Skeletal muscle tissue (tissue), 4 donors: ENCODE results near the gene TNFRSF19. TPM values are rescaled to one million over a fixed set of nuclear protein-coding genes. Genes with fewer than 3 reads are reported as not detected.
A peak's percentile ranks its signal among the peaks of the same experiment; 100 is the strongest.

Source experiments
- H3K27ac ChIP-seq: one replicate; pipeline ENCODE4 v1.7.0; 2013; ENCODE audit warnings: mild to moderate bottlenecking, low read depth, low read length, inconsistent platforms
- H3K27me3 ChIP-seq, 3 donors: one replicate each; pipeline ENCODE4 v1.7.0; 2013; ENCODE audit warnings: low read length in 3 of 3; ENCODE audit not compliant: control insufficient read depth in 3 of 3, insufficient read depth in 3 of 3
- H3K36me3 ChIP-seq, 3 donors: one replicate each; pipeline ENCODE4 v1.7.0; 2013; ENCODE audit warnings: low read length in 3 of 3; ENCODE audit not compliant: control insufficient read depth in 3 of 3, insufficient read depth in 3 of 3
- H3K4me1 ChIP-seq, 3 donors: one replicate each; pipeline ENCODE4 v1.7.0; 2013; ENCODE audit warnings: low read length in 3 of 3, mild to moderate bottlenecking in 3 of 3; ENCODE audit not compliant: control insufficient read depth in 3 of 3, insufficient read depth in 3 of 3
- H3K4me3 ChIP-seq, 3 donors: one replicate each; pipeline ENCODE4 v1.7.0; 2013; ENCODE audit warnings: low read length in 3 of 3
- H3K9ac ChIP-seq, 3 donors: one replicate each; pipeline ENCODE4 v1.7.0; 2013; ENCODE audit warnings: low read length in 3 of 3, mild to moderate bottlenecking in 3 of 3, moderate library complexity in 2 of 3, low read depth in 1 of 3
- H3K9me3 ChIP-seq, 3 donors: one replicate each; pipeline ENCODE4 v1.7.0; 2013; ENCODE audit warnings: low read length in 3 of 3; ENCODE audit not compliant: control insufficient read depth in 3 of 3
- total RNA-seq: library from RNA; depleted of rRNA; stranded (reverse); fragments of >200 nt; gene quantifications from one replicate; pipeline ENCODE4 v1.2.3, GENCODE V29; 2014
- donor health status: Osteomylitis.

Gene TNFRSF19
- total RNA-seq, 1 donor from 2014 or later: 13.0 TPM

DNA sequence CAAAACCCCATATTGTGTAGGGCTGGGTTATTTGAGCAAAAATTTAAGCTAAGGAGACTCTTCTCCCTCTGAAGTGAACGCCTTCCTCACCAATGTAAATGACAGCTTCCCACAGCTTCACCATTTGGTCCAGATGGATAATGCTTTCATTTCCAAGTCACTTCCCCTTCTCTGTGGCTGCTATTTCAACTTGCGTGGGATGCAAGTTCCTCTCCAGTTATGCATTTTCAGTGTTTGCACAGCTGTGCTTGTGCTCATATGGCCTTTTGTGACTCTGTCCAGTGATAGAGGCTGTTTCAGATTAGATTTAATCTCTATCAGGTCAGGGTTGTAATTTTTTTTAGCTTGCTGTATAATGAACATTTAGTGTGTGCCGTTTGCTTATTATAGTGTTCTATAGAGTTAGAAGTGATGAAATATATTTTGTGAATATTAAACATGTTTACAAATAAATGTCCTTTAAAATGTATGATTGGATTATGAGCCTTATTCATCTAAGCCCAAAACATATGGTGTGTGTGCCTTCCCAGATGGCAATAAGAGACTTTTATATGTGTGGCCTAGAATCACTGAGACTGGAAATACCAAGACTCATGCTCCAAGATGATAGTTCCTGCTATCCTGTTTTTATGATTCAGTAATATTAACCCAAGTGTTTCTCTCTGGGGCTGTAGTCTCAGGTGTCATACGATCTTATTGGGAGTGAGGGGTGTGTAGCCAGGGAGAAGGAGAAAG, 86.6 kb downstream of the TNFRSF19 start:
- Histone ChIP-seq H3K9me3 (no peaks in the 10 kb centered on the region), H3K9ac (no peak overlapping the region), H3K27ac (no peak overlapping the region), H3K27me3 (no peaks in the 10 kb centered on the region), H3K4me1 (peaks cover 0 to 9% (median 8%) of the 10 kb centered on the region in 3 donors), H3K36me3 (no peaks in the 10 kb centered on the region), H3K4me3 (no peak overlapping the region)

GRCh38 chr13:23658929-23659541, 88.8 kb downstream of the TNFRSF19 start:
- peaks cover 0 to 9% (median 8%) of the 10 kb centered on the region in 3 donors for H3K4me1 ChIP-seq

GRCh38 chr13:23660249-23660648, 90.0 kb downstream of the TNFRSF19 start:
- Histone ChIP-seq H3K9me3 (no peaks in the 10 kb centered on the region), H3K9ac (no peak overlapping the region), H3K36me3 (no peaks in the 10 kb centered on the region), H3K27ac (no peak overlapping the region), H3K4me3 (no peak overlapping the region), H3K4me1 (peaks cover 0 to 9% (median 8%) of the 10 kb centered on the region in 3 donors), H3K27me3 (no peaks in the 10 kb centered on the region)

More at GRCh38 chr13:23658929-23659541, 88.8 kb downstream of the TNFRSF19 start:
- Histone ChIP-seq H3K9me3 (no peaks in the 10 kb centered on the region), H3K4me3 (no peak overlapping the region), H3K27ac (peak overlapping the region; percentile 25), H3K27me3 (no peaks in the 10 kb centered on the region), H3K36me3 (no peaks in the 10 kb centered on the region), H3K9ac (no peak overlapping the region)

DNA sequence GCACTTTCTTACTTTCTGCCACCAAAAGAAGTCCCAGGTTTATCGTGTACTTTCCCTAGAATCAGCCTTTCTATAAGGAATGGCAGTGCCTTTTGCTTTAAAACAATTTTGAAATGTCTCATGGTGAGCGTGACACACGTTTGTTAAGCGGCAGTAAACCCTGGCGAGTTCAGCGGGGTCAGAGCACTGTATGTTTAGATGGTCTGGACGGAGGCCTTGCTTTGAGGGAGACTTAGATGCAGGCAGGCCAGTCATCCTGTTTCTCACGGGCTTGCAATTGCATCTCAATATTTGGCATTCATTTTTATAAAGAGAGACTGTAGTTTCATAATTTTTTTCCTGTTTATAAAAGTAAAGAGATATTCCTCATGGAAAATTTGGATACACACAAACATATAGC, 96.4 kb downstream of the TNFRSF19 start:
- no peaks in the 10 kb centered on the region for H3K27me3 ChIP-seq
- no peak overlapping the region for H3K27ac ChIP-seq
- H3K9ac ChIP-seq: no peak overlapping the region
- H3K4me3 ChIP-seq: no peak overlapping the region
- no peaks in the 10 kb centered on the region for H3K4me1 ChIP-seq
- no peaks in the 10 kb centered on the region for H3K9me3 ChIP-seq
- H3K36me3 ChIP-seq: no peaks in the 10 kb centered on the region

- no peaks in the 10 kb centered on the region for H3K9me3 ChIP-seq
- H3K36me3 ChIP-seq: no peaks in the 10 kb centered on the region
- no peak overlapping the region for H3K27ac ChIP-seq
- no peaks in the 10 kb centered on the region for H3K27me3 ChIP-seq
- H3K4me3 ChIP-seq: no peak overlapping the region
- H3K4me1 ChIP-seq: no peaks in the 10 kb centered on the region
- no peak overlapping the region for H3K9ac ChIP-seq
Measured at GRCh38 chr13:23667750-23668149, 97.5 kb downstream of the TNFRSF19 start.

- no peaks in the 10 kb centered on the region for H3K27me3 ChIP-seq
- no peak overlapping the region for H3K27ac ChIP-seq
- H3K4me1 ChIP-seq: peaks cover 0 to 7% (median 3%) of the 10 kb centered on the region in 3 donors
- H3K4me3 ChIP-seq: no peak overlapping the region
- H3K36me3 ChIP-seq: no peaks in the 10 kb centered on the region
- no peak overlapping the region for H3K9ac ChIP-seq
- no peaks in the 10 kb centered on the region for H3K9me3 ChIP-seq
Measured at GRCh38 chr13:23668562-23668961, 98.3 kb downstream of the TNFRSF19 start.

DNA sequence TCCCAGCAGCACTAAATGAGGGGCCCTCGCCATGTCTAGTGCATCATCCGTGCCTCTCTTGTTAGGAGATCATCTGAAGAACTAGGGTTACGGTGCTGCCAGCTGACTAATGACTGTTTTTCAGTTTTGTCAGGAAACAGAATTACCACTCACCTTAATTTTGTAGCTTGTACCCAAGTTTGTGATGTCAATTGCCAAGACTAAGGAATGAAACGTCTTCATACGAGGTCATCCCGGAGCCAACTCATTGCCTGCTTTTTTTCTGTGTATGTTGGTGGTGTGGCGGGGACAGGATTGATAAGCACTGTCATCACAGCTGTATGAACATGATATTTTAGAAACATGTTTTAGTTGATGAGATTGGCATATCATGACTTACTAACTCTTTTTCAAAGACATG, 100.6 kb downstream of the TNFRSF19 start:
- no peak overlapping the region for H3K9ac ChIP-seq
- peaks cover 0 to 9% (median 3%) of the 10 kb centered on the region in 3 donors for H3K4me1 ChIP-seq
- no peaks in the 10 kb centered on the region for H3K36me3 ChIP-seq
- H3K4me3 ChIP-seq: no peak overlapping the region
- no peaks in the 10 kb centered on the region for H3K9me3 ChIP-seq
- H3K27ac ChIP-seq: no peak overlapping the region
- no peaks in the 10 kb centered on the region for H3K27me3 ChIP-seq

DNA sequence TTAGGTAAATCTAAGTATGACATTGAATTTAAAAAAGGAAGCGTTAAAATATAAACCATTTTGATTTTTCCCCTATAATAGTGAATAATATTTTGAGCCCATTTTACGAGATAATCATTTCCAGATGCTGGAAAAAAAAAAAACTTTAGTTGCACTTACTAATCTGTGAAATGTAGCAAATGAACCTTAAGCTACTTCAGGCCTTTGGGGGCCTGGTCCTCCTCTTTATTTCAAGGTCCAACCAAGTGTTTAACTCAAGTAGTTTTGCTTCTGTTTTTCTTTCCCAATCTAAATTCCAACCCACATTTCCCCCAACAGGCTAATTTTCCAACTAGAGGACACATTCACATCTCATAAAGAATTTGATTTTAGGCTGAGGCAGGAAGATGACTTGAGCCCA, 101.2 kb downstream of the TNFRSF19 start:
- Histone ChIP-seq H3K4me3 (no peak overlapping the region), H3K36me3 (no peaks in the 10 kb centered on the region), H3K27me3 (no peaks in the 10 kb centered on the region), H3K27ac (no peak overlapping the region), H3K4me1 (peaks cover 0 to 9% (median 3%) of the 10 kb centered on the region in 3 donors), H3K9me3 (no peaks in the 10 kb centered on the region), H3K9ac (no peak overlapping the region)

DNA sequence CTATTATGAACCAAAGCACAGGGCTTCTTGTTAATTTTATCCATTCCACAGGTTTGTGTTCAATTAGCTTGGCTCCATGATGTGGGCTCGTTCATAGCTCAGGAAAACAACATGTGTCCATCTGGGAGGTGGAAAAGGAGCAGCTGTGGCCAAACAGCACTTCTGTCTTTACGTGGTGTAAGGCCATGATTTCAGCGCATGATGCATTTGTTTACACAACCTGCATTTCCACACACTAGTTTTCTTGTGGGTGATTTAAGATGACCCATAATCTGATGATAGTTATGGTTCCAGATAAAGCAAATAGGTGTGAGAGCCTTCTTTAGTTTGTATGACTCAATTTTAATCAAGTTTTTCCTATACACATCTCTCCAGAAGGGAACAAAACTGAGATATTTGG, 101.7 kb downstream of the TNFRSF19 start:
- H3K4me1 ChIP-seq: peaks cover 0 to 9% (median 3%) of the 10 kb centered on the region in 3 donors
- H3K9ac ChIP-seq: no peak overlapping the region
- no peaks in the 10 kb centered on the region for H3K36me3 ChIP-seq
- no peaks in the 10 kb centered on the region for H3K9me3 ChIP-seq
- H3K4me3 ChIP-seq: no peak overlapping the region
- no peak overlapping the region for H3K27ac ChIP-seq
- H3K27me3 ChIP-seq: no peaks in the 10 kb centered on the region

GRCh38 chr13:23672616-23673015, 102.4 kb downstream of the TNFRSF19 start:
- Histone ChIP-seq H3K27me3 (no peaks in the 10 kb centered on the region), H3K27ac (no peak overlapping the region), H3K36me3 (no peaks in the 10 kb centered on the region), H3K9me3 (no peaks in the 10 kb centered on the region), H3K9ac (no peak overlapping the region), H3K4me3 (peak overlapping the region in 1 of 3 donors; percentile 1), H3K4me1 (peaks cover 0 to 9% (median 3%) of the 10 kb centered on the region in 3 donors)
